Stimulated activated naive CD8-positive, alpha-beta T cell treated with anti-CD3 and anti-CD28 coated beads, Interleukin-15, Interleukin-2, amounts not matched to agents 100 U/mL and 50 U/mL, for 24 hours (primary cell): ENCODE data around the gene KDR.
A peak's percentile ranks its signal among the peaks of the same experiment; 100 is the strongest.

Experiments
- ATAC-seq: fragments of 150-1000 bp; cut with Tn5 transposase; one replicate; pipeline ENCODE4 v1.10.0; 2021
- DNase-seq: peaks from one replicate; pipeline ENCODE4 v3.0.0; 2021

Gene KDR

DNA sequence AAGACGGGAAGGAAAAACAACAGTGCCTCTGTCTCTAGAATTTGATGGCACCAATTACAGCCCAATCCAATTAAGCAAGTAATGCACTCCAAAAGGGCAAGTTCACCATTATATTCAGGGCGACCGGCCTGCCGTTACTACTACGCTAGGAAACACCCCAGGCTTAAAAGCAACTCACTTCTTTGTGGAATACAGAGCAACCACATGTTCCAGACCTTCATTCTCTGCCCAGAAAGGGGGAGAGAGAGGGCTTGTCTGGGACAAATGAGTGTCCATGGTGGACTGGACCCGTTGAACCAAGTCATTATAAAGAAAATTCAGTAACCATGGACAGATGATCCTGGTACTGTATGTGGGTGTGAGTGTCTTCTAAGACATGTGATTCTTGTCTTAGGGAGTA lies 1.6 kb downstream of the KDR start:
- DNase-seq = no peak
- ATAC-seq = no peak

DNA sequence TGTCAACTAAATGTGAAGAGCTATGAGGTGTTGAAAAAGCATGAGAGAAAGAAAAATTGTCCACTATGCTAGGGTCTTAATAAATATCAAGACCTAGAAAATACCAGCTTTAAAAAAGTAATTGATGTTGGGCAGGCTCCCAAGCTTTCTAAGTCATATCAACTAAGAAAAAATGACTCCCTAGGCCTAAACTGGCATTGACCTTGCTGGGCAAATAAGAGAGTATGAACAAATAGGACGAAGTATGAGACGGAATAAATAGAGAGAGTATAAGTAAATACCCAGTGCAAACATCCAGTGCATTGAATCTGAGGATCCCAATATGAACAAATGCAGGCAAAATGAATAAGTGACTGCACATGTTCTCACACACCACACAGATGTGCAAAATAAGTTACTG lies 3.2 kb downstream of the KDR start:
- no peak for DNase-seq
- no peak for ATAC-seq

DNA sequence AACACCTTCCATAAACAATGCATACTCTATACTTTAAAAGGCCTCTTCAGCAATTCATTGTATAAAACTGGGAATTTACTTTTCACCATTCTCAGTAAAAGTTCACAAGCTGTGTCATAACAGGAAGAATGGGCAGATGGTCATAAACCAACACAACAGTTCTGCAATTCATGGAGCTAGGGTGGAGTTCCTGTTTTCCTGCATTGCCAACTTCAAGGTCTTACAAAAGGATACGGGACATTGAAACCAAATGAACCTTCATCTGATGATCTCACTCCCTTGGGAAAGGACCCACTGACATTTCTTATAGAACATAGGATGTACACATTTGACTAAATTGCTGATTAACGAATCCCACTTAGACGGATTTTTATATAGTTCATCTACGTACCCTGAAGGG lies 4.1 kb downstream of the KDR start:
- DNase-seq (no peak), ATAC-seq (no peak)

DNA sequence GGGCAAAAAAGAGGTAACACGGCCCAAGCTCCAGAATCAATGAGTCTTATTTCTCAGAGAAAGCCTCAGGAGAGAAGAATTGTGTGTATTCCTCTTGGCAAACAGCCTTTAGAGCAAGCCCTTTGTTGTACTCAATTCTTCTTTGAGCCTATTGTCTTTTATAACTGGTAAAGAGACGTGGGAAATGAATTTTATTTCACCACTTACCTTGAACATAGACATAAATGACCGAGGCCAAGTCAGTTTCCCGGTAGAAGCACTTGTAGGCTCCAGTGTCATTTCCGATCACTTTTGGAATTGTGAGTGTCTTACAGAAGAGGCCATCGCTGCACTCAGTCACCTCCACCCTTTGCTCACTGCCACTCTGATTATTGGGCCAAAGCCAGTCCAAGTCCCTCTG lies 7.0 kb downstream of the KDR start:
- no peak for DNase-seq
- ATAC-seq = no peak

DNA sequence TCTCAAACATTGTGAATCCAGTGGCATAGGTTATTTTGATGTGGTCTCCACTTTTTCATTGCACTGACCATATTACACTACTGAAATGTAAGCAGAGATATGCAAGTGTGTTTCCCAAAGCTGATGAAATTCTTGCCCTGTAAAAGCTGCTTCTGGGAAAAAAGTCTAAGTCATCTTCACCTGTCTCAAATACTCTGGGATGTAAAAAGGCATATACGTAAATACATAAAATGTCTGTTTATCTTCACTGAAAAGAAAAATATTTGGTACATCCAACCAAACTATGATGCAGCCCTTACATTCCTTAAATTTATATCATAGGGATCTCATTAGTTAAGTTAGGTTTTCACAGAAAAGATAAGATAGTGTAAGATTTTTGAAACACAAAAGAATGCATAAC lies 7.9 kb downstream of the KDR start:
- no peak for ATAC-seq
- DNase-seq = no peak

DNA sequence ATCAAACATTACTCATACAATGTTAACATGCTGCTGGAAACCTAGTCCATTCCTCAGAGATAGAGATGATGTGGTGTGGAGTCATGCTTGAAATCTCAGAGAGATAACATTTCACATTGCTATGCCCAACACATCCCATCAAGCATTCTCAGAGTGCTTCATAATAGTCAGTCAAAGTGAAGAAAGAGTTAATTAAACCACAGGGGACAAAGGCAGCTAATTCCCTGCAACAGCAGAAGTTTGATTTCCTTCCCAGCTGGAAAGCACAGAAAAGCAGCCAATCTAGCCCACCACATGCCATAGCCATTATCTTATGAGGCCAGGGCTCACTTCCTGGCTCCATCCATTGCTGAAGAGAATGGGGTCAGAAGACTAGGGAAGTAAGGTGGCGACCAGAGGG lies 8.9 kb downstream of the KDR start:
- ATAC-seq = no peak
- no peak for DNase-seq

DNA sequence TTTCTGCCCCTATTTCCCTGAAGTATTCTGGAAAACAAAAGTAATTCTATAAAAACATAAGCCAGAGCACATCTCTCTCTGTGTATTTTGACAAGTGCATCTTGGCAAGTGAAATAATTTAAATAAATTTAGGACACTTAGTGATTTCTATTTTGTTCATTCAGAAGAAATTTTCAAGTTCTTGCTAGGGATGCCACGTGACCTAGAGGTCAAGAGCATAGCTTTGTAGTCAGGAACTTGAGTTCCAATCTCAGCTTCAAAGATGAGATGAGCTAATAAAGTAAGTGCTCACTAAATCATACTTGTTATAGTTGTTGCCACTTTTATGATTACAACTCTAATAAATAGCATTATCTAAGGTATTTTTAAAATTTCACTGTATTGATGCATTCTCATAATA lies 13.8 kb downstream of the KDR start:
- ATAC-seq = no peak

DNA sequence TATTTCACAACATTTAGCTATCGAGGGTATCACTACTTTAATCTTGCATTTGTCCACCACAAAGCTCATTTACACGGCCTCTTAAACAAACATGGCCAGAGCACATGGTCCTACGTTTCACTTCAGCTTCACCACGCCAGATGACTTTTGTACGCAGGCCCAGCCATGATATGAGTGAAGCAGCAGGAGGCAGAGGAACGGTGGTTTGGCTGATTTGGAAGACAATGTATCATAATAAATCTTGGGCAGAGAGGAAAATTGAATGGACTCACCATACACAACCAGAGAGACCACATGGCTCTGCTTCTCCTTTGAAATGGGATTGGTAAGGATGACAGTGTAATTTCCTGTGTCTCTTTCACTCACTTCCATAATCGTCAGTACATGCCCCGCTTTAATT lies 15.3 kb downstream of the KDR start:
- ATAC-seq (no peak), DNase-seq (no peak)

More for the DNA sequence above, 13.8 kb downstream of the KDR start:
- no peak for DNase-seq

DNA sequence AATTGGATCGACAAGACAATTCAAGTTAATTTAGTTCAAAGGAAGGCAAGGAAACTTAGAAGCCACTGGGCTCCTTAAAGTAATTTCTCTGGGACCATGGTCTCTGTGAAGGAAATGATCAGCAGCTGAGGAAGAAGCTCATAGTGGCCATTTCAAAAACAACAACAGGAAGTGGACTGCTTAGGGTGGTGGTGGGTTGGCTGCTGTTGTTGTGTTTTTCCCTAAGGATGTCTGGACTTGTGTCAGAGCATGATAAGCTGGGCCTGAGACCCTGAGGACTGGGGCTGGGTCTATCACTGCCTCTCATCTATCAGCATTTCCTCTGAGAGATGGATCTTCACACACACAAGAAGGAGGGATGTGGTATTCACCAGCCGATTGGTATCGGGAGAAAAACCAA lies 18.3 kb downstream of the KDR start:
- no peak for ATAC-seq
- no peak for DNase-seq

DNA sequence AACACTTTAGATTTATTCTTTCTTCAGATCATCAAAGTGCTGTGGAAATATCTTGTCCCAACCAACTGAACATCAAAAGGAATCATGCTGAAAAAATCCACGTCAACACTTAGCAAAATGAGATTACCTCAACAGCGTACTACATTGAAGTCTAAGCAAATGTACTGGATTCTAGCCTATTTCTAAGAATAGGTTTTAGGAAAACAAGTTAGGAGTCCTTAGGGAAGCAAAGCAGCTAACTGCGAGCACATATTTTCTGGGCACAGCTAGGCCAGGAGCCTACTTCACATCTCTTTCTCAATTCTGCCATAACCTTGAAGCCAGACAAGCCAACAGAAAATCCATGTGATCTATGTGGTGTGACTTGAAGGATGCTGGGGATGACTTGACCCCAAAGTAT lies 22.2 kb downstream of the KDR start:
- no peak for ATAC-seq
- no peak for DNase-seq

DNA sequence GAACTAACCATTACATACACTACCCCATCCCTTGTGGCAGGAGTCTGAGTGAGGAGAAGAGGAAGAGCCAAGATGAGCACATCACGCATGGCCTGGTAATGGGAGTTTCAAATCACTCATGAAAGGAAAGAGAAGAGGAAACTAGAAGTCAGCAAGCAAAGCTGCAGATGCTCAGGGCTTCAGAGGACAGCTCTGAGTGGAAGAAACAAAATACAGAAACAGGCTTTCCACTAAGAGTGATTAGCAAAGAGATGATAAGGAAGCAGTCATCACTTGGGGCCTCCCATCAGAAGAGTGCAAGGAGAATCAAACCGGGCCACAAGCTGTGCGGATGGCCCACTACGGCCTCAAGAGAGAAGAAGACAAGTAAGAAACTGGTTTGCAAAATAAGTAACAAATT lies 25.6 kb downstream of the KDR start:
- no peak for DNase-seq
- no peak for ATAC-seq

DNA sequence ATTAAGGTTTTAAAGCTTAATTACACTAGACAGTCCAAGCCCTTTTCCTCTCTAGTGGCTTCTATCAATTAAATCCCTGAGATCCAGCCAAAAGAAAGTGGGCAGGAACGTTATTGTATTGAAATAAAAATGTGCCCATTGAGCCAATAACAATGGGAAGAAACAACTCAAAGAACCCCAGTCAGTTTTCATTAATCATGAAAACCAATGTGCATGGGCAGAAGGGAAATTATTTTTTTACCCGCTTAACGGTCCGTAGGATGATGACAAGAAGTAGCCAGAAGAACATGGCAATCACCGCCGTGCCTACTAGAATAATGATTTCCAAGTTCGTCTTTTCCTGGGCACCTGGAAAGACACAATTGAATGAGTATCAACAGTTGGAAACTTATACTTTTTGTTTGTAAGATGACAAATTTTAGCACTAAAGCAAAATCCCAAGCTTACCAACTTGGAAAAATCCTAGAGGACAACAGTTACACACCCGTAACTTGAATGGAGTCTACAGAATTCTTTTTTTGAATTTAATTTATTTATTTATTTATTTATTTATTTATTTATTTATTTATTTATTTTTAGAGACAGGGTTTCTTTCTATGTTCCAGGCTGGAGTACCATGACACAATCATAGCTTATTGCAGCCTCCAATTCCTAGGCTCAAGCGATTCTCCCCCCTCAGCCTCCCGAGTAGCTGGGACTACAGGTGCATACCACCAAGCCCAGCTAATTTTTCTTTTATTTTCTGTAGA lies 26.8 kb downstream of the KDR start:
- ATAC-seq (no peak), DNase-seq (no peak)

DNA sequence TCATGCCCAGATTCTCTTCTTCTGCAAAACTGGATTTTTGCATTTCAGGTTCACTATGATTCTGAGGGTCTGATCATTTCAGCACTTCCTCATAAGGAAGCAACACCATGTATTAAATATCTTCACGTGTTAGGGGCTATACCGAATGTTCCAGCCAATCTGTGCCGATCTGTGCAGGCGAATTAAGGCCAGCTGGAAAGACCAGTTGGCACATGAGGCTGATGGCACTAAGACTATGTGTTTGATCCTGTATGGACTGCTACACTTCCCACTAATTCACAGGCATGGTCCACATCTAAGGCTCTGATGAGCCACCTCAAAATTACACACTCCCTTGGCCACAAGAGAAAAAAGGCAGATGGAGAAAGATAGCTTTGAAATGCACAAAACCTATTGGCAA lies 28.8 kb downstream of the KDR start:
- DNase-seq = no peak
- ATAC-seq = no peak

DNA sequence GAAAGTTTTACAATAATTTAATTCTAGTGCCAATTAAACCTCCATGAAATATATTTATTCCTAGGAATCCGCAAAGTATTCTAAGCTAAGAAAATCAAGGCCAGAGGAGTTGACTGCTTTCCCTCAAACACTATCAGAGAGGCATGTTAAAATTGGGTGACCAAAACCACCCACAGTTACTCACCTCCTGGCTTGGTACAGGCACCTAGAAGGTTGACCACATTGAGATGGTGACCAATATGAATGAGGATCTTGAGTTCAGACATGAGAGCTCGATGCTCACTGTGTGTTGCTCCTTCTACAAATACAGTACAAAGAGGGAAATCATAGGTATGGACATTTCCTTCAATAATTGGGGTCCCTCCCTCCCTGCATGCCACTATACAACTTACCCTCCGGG lies 29.4 kb downstream of the KDR start:
- no peak for DNase-seq
- no peak for ATAC-seq

DNA sequence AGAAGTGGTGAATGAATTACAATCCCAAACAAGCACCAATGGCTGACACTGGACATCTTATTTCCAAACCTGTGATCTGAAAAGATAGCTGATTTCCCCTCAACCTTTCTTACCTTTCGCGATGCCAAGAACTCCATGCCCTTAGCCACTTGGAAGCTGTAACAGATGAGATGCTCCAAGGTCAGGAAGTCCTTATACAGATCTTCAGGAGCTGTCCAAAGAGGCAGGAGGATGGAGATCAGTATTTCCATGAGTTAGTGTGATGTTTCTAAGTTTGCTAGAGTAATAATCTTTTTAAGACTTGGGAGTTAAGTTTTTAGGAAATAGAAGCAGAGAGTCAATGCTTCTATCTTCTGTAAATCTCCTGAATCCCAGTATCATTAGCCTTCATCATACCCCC lies 32.9 kb downstream of the KDR start:
- no peak for ATAC-seq

DNA sequence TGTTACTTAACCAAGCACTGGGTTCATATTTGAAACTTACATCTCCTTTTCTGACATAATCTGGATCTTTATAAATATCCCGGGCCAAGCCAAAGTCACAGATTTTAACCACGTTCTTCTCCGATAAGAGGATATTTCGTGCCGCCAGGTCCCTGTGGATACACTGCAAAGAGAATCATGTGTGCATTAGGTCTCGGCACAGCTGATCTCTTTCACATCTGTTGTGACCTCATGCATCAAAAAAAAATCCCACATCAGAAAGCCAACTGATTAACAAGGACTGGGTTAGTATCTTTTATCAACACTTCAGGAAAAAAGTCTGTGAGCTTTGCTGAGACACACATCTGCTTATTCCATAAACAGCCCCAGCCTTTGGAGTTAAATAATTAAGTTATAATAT lies 35.5 kb downstream of the KDR start:
- no peak for DNase-seq
- no peak for ATAC-seq

More for the DNA sequence above, 32.9 kb downstream of the KDR start:
- no peak for DNase-seq

DNA sequence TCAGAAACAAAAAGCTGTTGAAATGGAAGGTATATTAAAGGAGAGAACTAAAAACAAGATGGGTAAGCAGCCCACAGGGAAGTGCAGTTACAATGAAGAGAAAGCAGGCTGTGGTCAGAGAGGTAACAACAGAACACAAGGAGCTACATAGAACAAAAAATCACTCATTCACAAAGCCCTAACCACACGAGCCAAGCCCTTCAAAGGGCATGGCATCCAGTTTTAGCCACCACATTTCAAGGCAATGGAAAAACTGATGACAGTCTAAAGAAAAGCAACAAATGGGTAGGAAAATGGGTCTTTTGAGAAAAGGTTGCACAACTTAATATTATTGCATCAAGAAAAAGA lies 37.5 kb downstream of the KDR start:
- ATAC-seq (peak; percentile 52), DNase-seq (no peak)

DNA sequence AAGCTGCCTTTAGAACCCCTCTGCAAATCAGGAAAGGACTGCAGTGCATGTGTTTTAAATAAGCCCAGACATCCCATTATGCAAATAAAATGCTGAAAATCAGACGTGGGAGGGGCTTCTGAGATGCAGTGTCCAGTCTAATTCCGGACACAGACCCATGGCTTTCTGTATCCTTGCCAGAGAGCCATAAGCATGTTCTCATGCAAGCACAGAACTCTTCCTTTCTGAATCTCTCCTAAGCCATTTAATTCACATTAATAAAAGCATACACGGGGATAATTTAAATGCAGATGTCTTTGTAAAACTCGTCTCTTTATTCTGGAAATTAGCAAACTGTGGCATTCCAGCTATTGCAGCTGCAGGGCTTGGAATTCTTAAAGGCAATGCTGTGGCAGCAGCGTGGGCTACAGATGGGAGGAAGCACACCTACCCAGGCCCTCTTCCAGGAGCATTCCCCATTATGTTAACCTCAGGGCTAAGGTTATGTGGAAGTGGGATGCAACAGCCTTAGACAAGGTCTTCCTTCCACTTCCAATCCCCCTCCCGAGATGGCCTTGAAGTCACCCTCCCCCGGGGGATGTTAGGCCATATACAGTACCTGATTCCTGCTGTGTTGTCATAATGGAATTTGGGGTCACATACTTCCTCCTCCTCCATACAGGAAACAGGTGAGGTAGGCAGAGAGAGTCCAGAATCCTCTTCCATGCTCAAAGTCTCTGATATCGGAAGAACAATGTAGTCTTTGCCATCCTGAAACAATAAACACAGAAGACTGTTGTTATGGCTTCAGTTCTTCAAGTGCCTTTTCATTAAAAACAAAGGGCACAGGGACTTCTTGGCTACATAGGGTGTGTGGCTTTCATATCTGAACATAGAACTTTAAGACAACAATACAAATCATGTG lies 38.1 kb downstream of the KDR start:
- ATAC-seq (no peak), DNase-seq (no peak)

DNA sequence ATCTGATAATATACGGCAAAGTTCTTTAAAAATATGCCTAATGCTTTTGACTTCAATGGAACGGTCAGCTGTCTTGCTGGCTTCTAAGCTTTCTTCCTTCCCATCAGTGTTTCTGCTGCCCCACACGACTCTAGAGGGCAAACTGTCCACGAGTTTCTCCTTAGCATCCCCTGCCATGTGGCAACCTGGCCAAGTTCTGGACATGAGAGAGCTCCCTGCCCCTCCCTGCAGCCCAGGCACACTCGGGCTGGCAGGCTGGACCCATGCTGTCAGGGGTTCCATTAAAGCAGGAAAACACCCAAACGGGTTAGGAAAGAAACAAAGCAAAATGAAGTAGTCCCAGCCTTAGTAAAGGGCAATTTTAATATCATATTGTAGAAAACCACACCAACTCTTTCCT lies 38.8 kb downstream of the KDR start:
- DNase-seq (no peak), ATAC-seq (no peak)

DNA sequence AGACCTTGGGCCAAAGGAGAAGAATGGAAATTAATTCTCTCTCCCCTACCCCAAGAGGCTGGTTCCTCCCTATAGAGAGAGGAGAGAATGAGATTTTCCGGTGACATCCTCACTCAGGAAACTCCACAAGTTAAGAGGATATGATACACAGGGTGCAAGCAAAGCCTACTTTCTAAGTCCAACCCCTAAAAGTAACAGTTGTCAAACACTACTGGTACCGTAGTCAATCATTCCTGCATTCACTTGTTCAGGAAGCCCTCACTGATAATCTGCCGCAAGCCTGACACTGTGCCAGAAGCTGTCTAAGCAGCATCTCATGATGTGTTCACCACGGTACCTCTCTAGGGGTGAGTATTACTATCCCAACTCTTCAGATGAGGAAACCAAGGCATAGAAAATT lies 41.7 kb downstream of the KDR start:
- DNase-seq = no peak
- ATAC-seq = no peak

DNA sequence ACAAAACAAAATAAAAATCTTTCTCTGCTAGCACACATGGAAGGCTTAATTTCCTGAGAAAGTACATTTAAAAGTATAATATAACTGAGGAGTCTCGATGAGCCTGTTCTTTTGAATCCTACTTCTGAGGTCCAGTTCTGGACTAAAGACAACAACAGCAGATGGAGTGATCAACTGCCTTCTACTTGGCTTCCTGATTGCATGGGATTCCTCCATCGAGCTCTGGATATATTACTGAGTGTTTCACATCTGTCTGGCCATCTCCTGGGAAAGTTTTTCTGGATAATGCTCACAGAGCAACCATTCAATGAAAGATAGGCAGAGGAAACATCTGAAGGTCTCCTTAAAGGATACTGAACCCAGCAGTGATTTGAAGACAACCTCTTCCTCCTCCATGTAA lies 42.6 kb downstream of the KDR start:
- DNase-seq = no peak
- ATAC-seq = no peak

DNA sequence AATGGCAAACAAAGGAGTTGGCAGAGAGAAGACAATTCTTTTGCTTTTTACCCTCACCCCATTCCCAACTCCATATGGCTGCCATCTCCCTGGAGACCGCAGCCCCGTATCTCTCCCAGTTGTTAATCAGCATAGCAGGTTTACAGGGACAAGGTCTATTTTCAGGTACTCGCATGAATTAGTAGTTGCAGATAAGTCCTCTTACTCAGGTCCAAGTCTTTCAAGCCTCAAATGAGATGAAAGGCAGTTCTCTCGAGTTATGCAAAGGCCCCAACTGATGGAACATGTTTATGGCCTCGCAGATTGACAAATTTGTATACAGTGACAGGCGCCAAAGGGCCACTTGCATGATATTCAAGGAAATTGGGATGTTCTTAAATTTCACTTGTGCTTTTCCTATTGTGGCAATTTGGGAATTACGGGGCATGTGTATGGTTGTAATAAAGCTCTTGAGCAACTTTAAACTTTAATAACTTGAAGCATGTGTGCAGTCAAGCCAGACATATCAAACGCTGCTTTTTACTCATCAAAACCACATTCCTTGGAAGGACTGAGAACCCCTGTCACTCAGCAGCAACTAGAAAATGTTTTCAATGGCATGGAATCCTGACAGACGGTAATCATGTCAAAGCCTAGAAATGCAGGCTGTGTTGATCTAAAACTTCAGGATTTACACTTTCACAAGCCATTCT lies 45.1 kb downstream of the KDR start:
- DNase-seq (no peak), ATAC-seq (no peak)

DNA sequence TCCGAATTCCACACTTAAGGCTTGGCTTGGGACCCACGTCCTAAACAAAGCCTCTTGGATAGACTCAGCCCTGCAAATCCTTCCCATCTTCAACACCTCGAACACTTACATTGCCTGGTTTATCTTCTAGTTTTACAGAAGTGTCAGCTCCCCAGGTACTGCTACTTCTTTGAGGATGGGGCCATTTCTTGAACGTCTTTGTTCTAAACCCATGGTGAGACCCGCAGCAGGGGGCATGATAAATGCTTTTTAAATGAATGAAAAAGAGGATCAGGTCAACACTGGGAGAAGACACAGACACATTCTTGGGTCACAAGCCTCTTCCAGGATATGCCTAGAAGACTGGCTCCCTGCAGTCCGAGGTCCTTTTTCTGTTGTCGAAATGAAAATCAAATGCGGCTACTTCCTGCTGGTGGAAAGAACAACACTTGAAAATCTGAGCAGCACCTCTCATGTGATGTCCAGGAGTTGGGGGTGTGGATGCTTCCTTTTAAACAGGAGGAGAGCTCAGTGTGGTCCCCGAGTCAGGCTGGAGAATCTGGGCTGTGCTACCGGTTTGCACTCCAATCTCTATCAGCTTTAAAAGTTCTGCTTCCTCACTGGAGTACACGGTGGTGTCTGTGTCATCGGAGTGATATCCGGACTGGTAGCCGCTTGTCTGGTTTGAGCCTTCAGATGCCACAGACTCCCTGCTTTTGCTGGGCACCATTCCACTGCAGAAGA lies 45.8 kb downstream of the KDR start:
- DNase-seq = no peak
- no peak for ATAC-seq
